Measurements from ENCODE around the gene IQCE. TPM values are rescaled to one million over a fixed set of nuclear protein-coding genes. Genes with fewer than 3 reads are reported as not detected.
A peak's percentile ranks its signal among the peaks of the same experiment; 100 is the strongest.

Gene IQCE
- 26.6 to 29.6 TPM (median 26.6 TPM) in 3 replicates for total RNA-seq

DNA sequence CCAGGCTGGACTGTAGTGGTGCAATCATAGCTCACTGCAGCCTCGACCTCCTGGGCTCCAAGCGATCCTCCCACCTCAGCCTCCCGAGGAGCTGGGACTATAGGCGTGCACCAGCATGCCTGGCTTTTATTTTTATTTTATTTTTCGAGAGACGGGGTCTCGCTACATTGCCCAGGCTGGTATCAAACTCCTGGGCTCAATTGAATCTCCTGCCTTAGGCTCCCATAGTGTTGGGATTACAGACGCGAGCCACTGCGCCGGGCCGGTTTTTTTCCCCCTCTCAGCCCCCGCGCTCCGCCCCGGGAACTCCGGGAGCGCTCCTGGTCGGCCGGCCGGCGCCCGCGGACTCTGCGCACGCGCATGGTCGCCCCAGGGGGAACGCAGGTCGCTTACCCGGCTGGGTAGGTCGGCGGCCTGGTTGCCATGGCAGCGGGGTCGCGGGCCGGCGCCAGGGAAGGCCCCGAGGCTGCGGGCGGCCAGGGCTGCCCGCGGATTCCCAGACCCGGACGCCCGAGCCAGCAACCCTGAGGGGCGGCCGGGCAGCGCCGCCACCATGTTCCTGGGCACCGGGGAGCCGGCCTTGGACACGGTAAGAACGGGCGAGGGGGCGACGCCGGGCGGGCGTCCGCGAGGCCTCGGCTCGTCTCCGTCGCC, at the start of gene IQCE:
Gene IQCE, plus strand, starts transcription at position 351 of the 654 bp plus-strand sequence. Its CDS starts 203 bp downstream, at position 554.
- H3K4me3 Mint-ChIP-seq, result peak within 1 kb of the TSS; percentile 70
- peaks cover 18% of the 10 kb centered on the region for H3K4me1 Mint-ChIP-seq
- no peaks in the 10 kb centered on the region for H3K9me3 Mint-ChIP-seq
- TF ChIP-seq CTCF (IDR thresholded peaks at IDR 0.05; ENCODE audit: unreplicated experiment), result no peak
- DNase-seq (ENCODE audit: low spot score in 2 of 2, unreplicated experiment in 2 of 2), result peak; percentile 84 to 91
- peaks cover 3% of the 10 kb centered on the region for H3K36me3 Mint-ChIP-seq
- peak within 1 kb of the TSS; percentile 43 for H3K27ac Mint-ChIP-seq
- no peaks in the 10 kb centered on the region for H3K27me3 Mint-ChIP-seq (ENCODE audit: low read depth)

DNA sequence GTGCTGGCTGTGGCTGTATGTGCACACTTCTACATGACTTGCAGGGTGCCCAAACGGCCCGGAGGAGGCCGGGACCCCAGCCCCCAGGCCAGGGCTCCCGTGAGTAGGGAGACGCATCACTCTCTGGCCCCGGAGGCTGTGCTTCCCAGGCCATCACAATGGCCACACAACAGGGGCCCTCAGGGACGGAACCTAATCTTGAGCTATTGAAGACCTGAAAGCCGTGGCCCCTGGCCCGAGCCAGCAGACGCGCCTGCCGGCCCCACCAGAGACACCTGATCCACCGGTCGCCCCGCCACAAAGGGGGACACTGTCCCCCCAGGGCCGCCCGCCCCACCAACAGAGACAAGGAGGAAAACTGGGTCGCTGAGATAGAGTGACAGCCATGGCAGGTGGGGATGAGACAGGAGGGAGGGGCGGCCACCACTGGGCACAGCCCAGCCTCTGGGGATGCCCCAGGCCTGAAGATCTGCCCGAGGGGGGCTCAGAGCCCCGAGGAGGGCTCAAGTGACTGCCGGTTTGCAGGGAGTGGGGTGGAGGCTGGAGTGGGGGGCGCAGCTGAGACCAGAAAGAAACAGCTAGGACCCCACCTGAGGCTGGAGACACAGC, 49.4 kb upstream of the IQCE start:
- Mint-ChIP-seq H3K27ac (no peak overlapping the region), H3K27me3 (ENCODE audit: low read depth) (no peaks in the 10 kb centered on the region), H3K9me3 (no peaks in the 10 kb centered on the region), H3K4me1 (peaks cover 9% of the 10 kb centered on the region), H3K36me3 (no peaks in the 10 kb centered on the region), H3K4me3 (no peak overlapping the region)
- DNase-seq (ENCODE audit: low spot score in 2 of 2, unreplicated experiment in 2 of 2), result no peak
- TF ChIP-seq CTCF (IDR thresholded peaks at IDR 0.05; ENCODE audit: unreplicated experiment), result no peak

- Mint-ChIP-seq H3K27ac (no peak overlapping the region), H3K4me3 (no peak overlapping the region), H3K36me3 (no peaks in the 10 kb centered on the region), H3K27me3 (ENCODE audit: low read depth) (no peaks in the 10 kb centered on the region), H3K4me1 (peaks cover 9% of the 10 kb centered on the region), H3K9me3 (no peaks in the 10 kb centered on the region)
- no peak for DNase-seq (ENCODE audit: low spot score in 2 of 2, unreplicated experiment in 2 of 2)
- no peak for TF ChIP-seq CTCF (IDR thresholded peaks at IDR 0.05; ENCODE audit: unreplicated experiment)
Measured at GRCh38 chr7:2510130-2510776, 48.5 kb upstream of the IQCE start.

GRCh38 chr7:2510909-2511768, 47.6 kb upstream of the IQCE start:
- Mint-ChIP-seq H3K4me3 (no peak overlapping the region), H3K27ac (no peak overlapping the region), H3K4me1 (peaks cover 9% of the 10 kb centered on the region), H3K27me3 (ENCODE audit: low read depth) (no peaks in the 10 kb centered on the region), H3K9me3 (no peaks in the 10 kb centered on the region), H3K36me3 (no peaks in the 10 kb centered on the region)
- no peak for DNase-seq (ENCODE audit: low spot score in 2 of 2, unreplicated experiment in 2 of 2)
- TF ChIP-seq CTCF (IDR thresholded peaks at IDR 0.05; ENCODE audit: unreplicated experiment), result no peak

GRCh38 chr7:2511769-2512168, 47.0 kb upstream of the IQCE start:
- Mint-ChIP-seq H3K27me3 (ENCODE audit: low read depth) (no peaks in the 10 kb centered on the region), H3K36me3 (no peaks in the 10 kb centered on the region), H3K4me1 (peaks cover 14% of the 10 kb centered on the region), H3K4me3 (no peak overlapping the region), H3K27ac (no peak overlapping the region), H3K9me3 (no peaks in the 10 kb centered on the region)
- TF ChIP-seq CTCF (IDR thresholded peaks at IDR 0.05; ENCODE audit: unreplicated experiment), result no peak
- no peak for DNase-seq (ENCODE audit: low spot score in 2 of 2, unreplicated experiment in 2 of 2)
